RCC 7860 (cell line): ENCODE results near the gene G6PC2.
"Not testable (repeated sequence)": the region's sequence is repeated elsewhere in the genome, so short reads cannot be mapped to it uniquely, and the experiment has no call there.

Experiments
- DNase-seq: peaks from one replicate; pipeline ENCODE4 v3.0.0-alpha.2; 2015; ENCODE audit warnings: low spot score
- FAIRE-seq: peaks from 2 replicates; lab custom pipeline; 2012; peaks lifted over from hg19 to GRCh38; lab: Jason Lieb, UNC

Gene G6PC2

GRCh38 chr2:168903888-168904287, 2.8 kb downstream of the G6PC2 start:
- DNase-seq: no peak
- FAIRE-seq: no peak

GRCh38 chr2:168904358-168904757, 3.3 kb downstream of the G6PC2 start:
- no peak for FAIRE-seq

GRCh38 chr2:168907940-168908662, 7.0 kb downstream of the G6PC2 start:
- DNase-seq (no peak), FAIRE-seq (no peak)

More at GRCh38 chr2:168904358-168904757, 3.3 kb downstream of the G6PC2 start:
- no peak for DNase-seq

GRCh38 chr2:168910330-168910729, 9.2 kb downstream of the G6PC2 start:
- DNase-seq: no peak
- FAIRE-seq: no peak

- DNase-seq (no peak), FAIRE-seq (no peak)
Observed at GRCh38 chr2:168912466-168912865, 11.4 kb downstream of the G6PC2 start.

GRCh38 chr2:168912901-168913369, 11.8 kb downstream of the G6PC2 start:
- FAIRE-seq: no peak
- no peak for DNase-seq

GRCh38 chr2:168913495-168913894, 12.4 kb downstream of the G6PC2 start:
- no peak for FAIRE-seq
- no peak for DNase-seq

GRCh38 chr2:168915441-168916330, 14.6 kb downstream of the G6PC2 start:
- DNase-seq (no peak), FAIRE-seq (no peak)

- FAIRE-seq (no peak), DNase-seq (no peak)
Observed at GRCh38 chr2:168916331-168916675, 15.2 kb downstream of the G6PC2 start.

- peak; percentile 14 for DNase-seq
- FAIRE-seq: peak; percentile 69
Observed at GRCh38 chr2:168920504-168921157, 19.5 kb downstream of the G6PC2 start.

- no peak for FAIRE-seq
Observed at GRCh38 chr2:168926621-168927386, 25.7 kb downstream of the G6PC2 start.

GRCh38 chr2:168928113-168928831, 27.2 kb downstream of the G6PC2 start:
- DNase-seq (no peak), FAIRE-seq (no peak)

More at GRCh38 chr2:168926621-168927386, 25.7 kb downstream of the G6PC2 start:
- DNase-seq: no peak

- no peak for FAIRE-seq
- no peak for DNase-seq
Observed at GRCh38 chr2:168929031-168929430, 27.9 kb downstream of the G6PC2 start.

GRCh38 chr2:168930242-168930641, 29.2 kb downstream of the G6PC2 start:
- no peak for DNase-seq

GRCh38 chr2:168932174-168932573, 31.1 kb downstream of the G6PC2 start:
- DNase-seq, FAIRE-seq: not testable (repeated sequence)

More at GRCh38 chr2:168930242-168930641, 29.2 kb downstream of the G6PC2 start:
- FAIRE-seq: no peak

GRCh38 chr2:168934826-168935225, 33.7 kb downstream of the G6PC2 start:
- DNase-seq (no peak), FAIRE-seq (no peak)

GRCh38 chr2:168935810-168936581, 34.9 kb downstream of the G6PC2 start:
- DNase-seq: no peak
- FAIRE-seq: no peak

GRCh38 chr2:168939061-168939460, 38.0 kb downstream of the G6PC2 start:
- FAIRE-seq: no peak
- no peak for DNase-seq

GRCh38 chr2:168939918-168940317, 38.8 kb downstream of the G6PC2 start:
- DNase-seq (no peak), FAIRE-seq (no peak)
